Endothelial cell of umbilical vein (primary cell): ENCODE data around the gene PPP1CA.

Source experiments
- CTCF ChIP-seq, 2 donors: IDR thresholded peaks; 1 replicate in 1 of 2; 2 replicates in 1 of 2; pipeline ENCODE4 v1.5.1; 2011; ENCODE audit warnings: low read length in 2 of 2, mild to moderate bottlenecking in 2 of 2, moderate library complexity in 2 of 2, control low read depth in 1 of 2, inconsistent platforms in 1 of 2, low read depth in 1 of 2; ENCODE audit not compliant: insufficient read depth in 1 of 2; ENCODE audit errors: extremely low read depth in 1 of 2
- EZH2 ChIP-seq: IDR thresholded peaks from 2 replicates; pipeline ENCODE4 v1.6.1; 2012; ENCODE audit warnings: borderline replicate concordance, low read depth, mild to moderate bottlenecking, moderate library complexity, low read length, inconsistent platforms; ENCODE audit not compliant: severe bottlenecking
- FOS ChIP-seq: IDR thresholded peaks from 2 replicates; pipeline ENCODE4 v1.6.1; 2011; ENCODE audit warnings: mild to moderate bottlenecking, low read length, moderate library complexity, borderline replicate concordance; ENCODE audit not compliant: insufficient read depth
- GATA2 ChIP-seq: IDR thresholded peaks from 2 replicates; pipeline ENCODE4 v1.7.0; 2011; ENCODE audit warnings: low read depth, mild to moderate bottlenecking, moderate library complexity, mixed read lengths, low read length; ENCODE audit not compliant: insufficient read length, insufficient read depth
- JUN ChIP-seq: IDR thresholded peaks from 2 replicates; pipeline ENCODE4 v1.6.1; 2011; ENCODE audit warnings: borderline replicate concordance, low read depth; ENCODE audit not compliant: insufficient read length, insufficient read depth
- MAX ChIP-seq: IDR thresholded peaks from 2 replicates; pipeline ENCODE4 v1.6.1; 2011; ENCODE audit not compliant: insufficient read depth, insufficient read length
- MYC ChIP-seq: IDR thresholded peaks from one replicate; pipeline ENCODE4 v1.6.1; 2011; ENCODE audit warnings: mild to moderate bottlenecking, low read depth, low read length
- POLR2A ChIP-seq: IDR thresholded peaks from 2 replicates; pipeline ENCODE4 v1.6.1; 2012; ENCODE audit warnings: low read depth, mild to moderate bottlenecking, control low read depth, low read length
- POLR2AphosphoS5 ChIP-seq: IDR thresholded peaks from 2 replicates; pipeline ENCODE4 v1.6.1; 2012; ENCODE audit warnings: low read depth, mild to moderate bottlenecking, control low read depth, low read length, moderate library complexity; ENCODE audit not compliant: insufficient read depth

- TF ChIP-seq POLR2A (no peak), GATA2 (no peak), CTCF (IDR thresholded peaks at IDR 0.05; ENCODE audit: extremely low read depth in 1 of 2, insufficient read depth in 1 of 2, low read depth in 1 of 2, low read length in 2 of 2) (no peak), POLR2AphosphoS5 (no peak), EZH2 (no peak), JUN (no peak), MYC (no peak), MAX (no peak), FOS (no peak)
These were observed 4.2 kb upstream of the PPP1CA start for GRCh38 chr11:67405688-67406339.
